BLaER1 (cell line): ENCODE measurements around the gene GNAQ.

ENCODE experiments used
- H3K27ac ChIP-seq: shearing (Covaris generic); formaldehyde crosslinking; 2 replicates; pipeline ENCODE4 v1.8.1; 2022
- H3K27me3 ChIP-seq: shearing (Covaris generic); formaldehyde crosslinking; 2 replicates; pipeline ENCODE4 v1.8.1; 2022
- H3K36me3 ChIP-seq: shearing (Covaris generic); formaldehyde crosslinking; 2 replicates; pipeline ENCODE4 v1.8.1; 2022
- H3K4me1 ChIP-seq: shearing (Covaris generic); formaldehyde crosslinking; 2 replicates; pipeline ENCODE4 v1.8.1; 2022
- H3K4me2 ChIP-seq: shearing (Covaris generic); formaldehyde crosslinking; 2 replicates; pipeline ENCODE4 v1.8.1; 2022
- H3K4me3 ChIP-seq: shearing (Covaris generic); formaldehyde crosslinking; 2 replicates; pipeline ENCODE4 v1.8.1; 2022
- H3K9ac ChIP-seq: shearing (Covaris generic); formaldehyde crosslinking; 2 replicates; pipeline ENCODE4 v1.8.1; 2022
- H3K9me3 ChIP-seq: shearing (Covaris generic); formaldehyde crosslinking; 2 replicates; pipeline ENCODE4 v1.8.1; 2022
- H4K20me1 ChIP-seq: shearing (Covaris generic); formaldehyde crosslinking; 2 replicates; pipeline ENCODE4 v1.8.1; 2022
- Cebpa-rat ChIP-seq: shearing (Covaris generic); IDR thresholded peaks from 2 replicates; pipeline ENCODE4 v1.8.1; 2022

Gene GNAQ

DNA sequence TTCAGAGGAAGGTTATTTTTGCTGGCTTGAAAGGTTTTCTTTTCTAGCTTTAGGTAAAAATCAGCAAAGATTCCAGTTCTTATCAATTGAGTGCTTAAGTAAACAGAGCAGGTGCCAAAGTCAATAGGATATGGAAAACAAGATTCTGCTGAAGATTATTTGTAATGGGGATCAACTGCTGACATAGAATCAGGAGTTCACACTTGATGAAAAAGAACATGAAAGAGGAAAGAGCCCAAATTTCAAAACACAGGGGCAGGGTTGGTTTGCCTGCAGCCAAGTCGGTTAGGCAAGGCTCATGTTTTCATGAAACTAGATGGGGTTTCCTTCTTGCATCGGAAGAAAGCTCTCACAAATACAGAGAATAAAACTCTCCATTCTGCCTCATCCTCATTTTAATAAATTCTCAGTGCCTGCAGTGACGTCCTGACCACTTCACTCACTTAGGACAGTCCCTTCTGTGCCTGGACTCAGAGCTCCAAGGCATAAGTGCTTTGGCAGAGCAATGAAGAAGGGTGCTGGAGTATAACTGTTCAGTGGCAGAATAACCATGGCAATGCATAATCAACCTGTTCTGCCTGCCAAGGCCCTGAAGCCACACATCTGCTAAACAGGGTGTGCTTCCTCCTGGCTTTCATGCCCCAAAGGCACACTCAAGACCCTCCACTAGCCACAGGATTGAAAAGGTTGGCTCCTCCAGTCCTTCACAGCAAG is 179.6 kb downstream of the GNAQ start:
- H3K4me2 ChIP-seq = no peak overlapping the region
- H3K4me1 ChIP-seq = peaks cover 7% of the 10 kb centered on the region
- H4K20me1 ChIP-seq = 0 out of 2 replicates have a peak, but pooled peaks cover 5% of the 10 kb centered on the region
- TF ChIP-seq Cebpa-rat = no peak
- H3K9ac ChIP-seq = no peak overlapping the region
- H3K36me3 ChIP-seq = no peaks in the 10 kb centered on the region
- H3K27ac ChIP-seq = no peak overlapping the region
- no peak overlapping the region for H3K4me3 ChIP-seq
- H3K27me3 ChIP-seq = no peaks in the 10 kb centered on the region
- no peaks in the 10 kb centered on the region for H3K9me3 ChIP-seq

- H3K4me3 ChIP-seq = no peak overlapping the region
- no peak for TF ChIP-seq Cebpa-rat
- no peak overlapping the region for H3K4me2 ChIP-seq
- H3K36me3 ChIP-seq = no peaks in the 10 kb centered on the region
- H3K9ac ChIP-seq = no peak overlapping the region
- H3K9me3 ChIP-seq = no peaks in the 10 kb centered on the region
- no peak overlapping the region for H3K27ac ChIP-seq
- peaks cover 20% of the 10 kb centered on the region; the same call in 1 of the 2 replicates for H4K20me1 ChIP-seq
- peaks cover 17% of the 10 kb centered on the region for H3K4me1 ChIP-seq
- H3K27me3 ChIP-seq = no peaks in the 10 kb centered on the region
Observed at GRCh38 chr9:77848897-77849296, 182.7 kb downstream of the GNAQ start.

- H3K4me2 ChIP-seq = no peak overlapping the region
Observed at GRCh38 chr9:77848404-77848803, 183.2 kb downstream of the GNAQ start.

DNA sequence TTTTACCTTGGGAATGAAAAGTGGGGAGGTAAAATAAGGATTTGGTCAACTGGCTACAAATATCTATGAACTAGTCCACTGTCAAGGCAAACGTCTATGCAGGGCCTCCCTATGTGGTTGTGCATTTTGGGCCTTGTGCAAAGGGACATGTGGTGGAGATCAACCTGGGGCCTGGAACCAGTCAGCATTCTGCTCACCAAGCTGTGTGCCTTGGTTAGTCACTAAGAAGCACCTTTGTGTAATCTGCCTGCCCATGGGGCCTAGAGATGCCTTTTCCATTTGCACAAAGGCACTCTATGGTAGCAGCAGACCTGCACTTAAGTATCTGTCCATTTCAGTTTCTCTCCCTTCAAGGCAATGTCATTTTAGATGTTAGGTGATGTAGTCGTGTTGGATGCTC is 184.0 kb downstream of the GNAQ start:
- Histone ChIP-seq H3K9me3 (no peaks in the 10 kb centered on the region), H3K4me1 (peaks cover 17% of the 10 kb centered on the region), H3K36me3 (no peaks in the 10 kb centered on the region), H3K9ac (no peak overlapping the region), H3K27ac (no peak overlapping the region), H3K4me2 (peak overlapping the region; percentile 12; the same call in 1 of the 2 replicates), H4K20me1 (peaks cover 20% of the 10 kb centered on the region; the same call in 1 of the 2 replicates), H3K27me3 (no peaks in the 10 kb centered on the region), H3K4me3 (no peak overlapping the region)
- no peak for TF ChIP-seq Cebpa-rat

More at GRCh38 chr9:77848404-77848803, 183.2 kb downstream of the GNAQ start:
- Histone ChIP-seq H3K27me3 (no peaks in the 10 kb centered on the region), H4K20me1 (peaks cover 20% of the 10 kb centered on the region; the same call in 1 of the 2 replicates), H3K9ac (no peak overlapping the region), H3K36me3 (no peaks in the 10 kb centered on the region), H3K4me3 (no peak overlapping the region), H3K4me1 (peaks cover 17% of the 10 kb centered on the region), H3K27ac (no peak overlapping the region), H3K9me3 (no peaks in the 10 kb centered on the region)
- TF ChIP-seq Cebpa-rat = no peak

GRCh38 chr9:77847059-77847499 is 184.5 kb downstream of the GNAQ start:
- Histone ChIP-seq H3K9me3 (no peaks in the 10 kb centered on the region), H3K4me3 (no peak overlapping the region), H3K27ac (no peak overlapping the region), H3K27me3 (no peaks in the 10 kb centered on the region), H4K20me1 (peaks cover 20% of the 10 kb centered on the region; the same call in 1 of the 2 replicates), H3K9ac (no peak overlapping the region), H3K4me2 (peak overlapping the region; percentile 12; the same call in 1 of the 2 replicates), H3K36me3 (no peaks in the 10 kb centered on the region), H3K4me1 (peaks cover 21% of the 10 kb centered on the region)
- TF ChIP-seq Cebpa-rat = no peak

GRCh38 chr9:77844415-77844814 is 187.2 kb downstream of the GNAQ start:
- H3K27me3 ChIP-seq = no peaks in the 10 kb centered on the region
- H3K9me3 ChIP-seq = no peaks in the 10 kb centered on the region
- H3K36me3 ChIP-seq = no peaks in the 10 kb centered on the region
- no peak overlapping the region for H3K4me3 ChIP-seq
- no peak for TF ChIP-seq Cebpa-rat
- peaks cover 33% of the 10 kb centered on the region for H3K4me1 ChIP-seq
- H4K20me1 ChIP-seq = peaks cover 20% of the 10 kb centered on the region; the same call in 1 of the 2 replicates
- no peak overlapping the region for H3K4me2 ChIP-seq
- H3K27ac ChIP-seq = no peak overlapping the region
- no peak overlapping the region for H3K9ac ChIP-seq

- H3K27me3 ChIP-seq = no peaks in the 10 kb centered on the region
- no peaks in the 10 kb centered on the region for H3K36me3 ChIP-seq
- H3K4me2 ChIP-seq = no peak overlapping the region
- H4K20me1 ChIP-seq = peaks cover 20% of the 10 kb centered on the region; the same call in 1 of the 2 replicates
- no peak overlapping the region for H3K9ac ChIP-seq
- H3K9me3 ChIP-seq = no peaks in the 10 kb centered on the region
- no peak for TF ChIP-seq Cebpa-rat
- no peak overlapping the region for H3K4me3 ChIP-seq
- H3K27ac ChIP-seq = no peak overlapping the region
- H3K4me1 ChIP-seq = peaks cover 33% of the 10 kb centered on the region
Observed at GRCh38 chr9:77843871-77844155, 187.8 kb downstream of the GNAQ start.

GRCh38 chr9:77843076-77843870 is 188.3 kb downstream of the GNAQ start:
- H3K36me3 ChIP-seq = no peaks in the 10 kb centered on the region
- H3K4me1 ChIP-seq = peaks cover 33% of the 10 kb centered on the region
- TF ChIP-seq Cebpa-rat = no peak
- no peaks in the 10 kb centered on the region for H3K27me3 ChIP-seq
- no peak overlapping the region for H3K4me3 ChIP-seq
- H3K27ac ChIP-seq = no peak overlapping the region
- H4K20me1 ChIP-seq = peaks cover 20% of the 10 kb centered on the region; the same call in 1 of the 2 replicates
- no peak overlapping the region for H3K4me2 ChIP-seq
- no peak overlapping the region for H3K9ac ChIP-seq
- no peaks in the 10 kb centered on the region for H3K9me3 ChIP-seq

DNA sequence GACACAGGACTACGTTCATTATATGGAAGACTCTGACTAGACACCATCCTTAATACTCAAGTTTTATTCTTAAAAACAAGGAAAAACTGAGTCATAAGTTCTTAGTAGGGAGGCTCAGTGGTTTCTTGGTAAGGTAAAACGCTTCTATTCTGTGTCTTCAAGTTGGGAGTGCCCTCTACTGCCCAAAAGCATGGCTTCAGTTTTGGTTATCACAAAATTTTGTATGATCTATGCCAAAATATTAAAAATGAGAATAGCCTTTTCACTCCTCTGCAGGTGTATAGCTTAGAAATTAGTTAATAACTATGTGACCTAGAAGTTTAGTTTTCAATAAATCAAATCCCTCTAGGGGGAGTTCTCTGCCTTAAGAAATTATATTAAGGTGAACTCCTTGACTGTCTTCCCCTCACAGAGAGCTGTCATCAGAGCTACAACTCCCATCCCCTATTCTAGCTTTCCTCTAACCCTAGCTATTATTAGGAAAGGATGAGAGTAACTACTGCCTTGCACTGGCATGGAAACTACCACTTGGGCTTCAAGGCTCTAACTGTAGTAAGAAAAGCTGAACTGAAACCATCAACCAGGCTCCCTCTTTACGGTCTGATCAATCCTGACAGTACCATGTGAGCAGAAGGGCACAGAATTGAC is 189.7 kb downstream of the GNAQ start:
- TF ChIP-seq Cebpa-rat = no peak
- 0 out of 2 replicates have a peak overlapping the region, but pooled peaks have one; percentile 2 for H3K4me2 ChIP-seq

More for the DNA sequence above, 189.7 kb downstream of the GNAQ start:
- H3K36me3 ChIP-seq = no peaks in the 10 kb centered on the region
- H3K9me3 ChIP-seq = no peaks in the 10 kb centered on the region
- H3K27ac ChIP-seq = no peak overlapping the region
- no peaks in the 10 kb centered on the region for H3K27me3 ChIP-seq
- H3K4me1 ChIP-seq = peaks cover 25% of the 10 kb centered on the region; the same call in 1 of the 2 replicates
- H3K4me3 ChIP-seq = no peak overlapping the region
- H4K20me1 ChIP-seq = peaks cover 20% of the 10 kb centered on the region; the same call in 1 of the 2 replicates
- no peak overlapping the region for H3K9ac ChIP-seq
